K562 (cell line): ENCODE data around the gene ENTR1. TPM values are rescaled to one million over a fixed set of nuclear protein-coding genes. Genes with fewer than 3 reads are reported as not detected.

Experiments
- BCLAF1 ChIP-seq, 2 experiments: fragments of 450-650 bp in 1 of 2; IDR thresholded peaks; 2 replicates each; pipeline ENCODE4 v1.6.1; 2011 to 2017; ENCODE audit warnings: low read depth in 2 of 2, antibody characterized with exemption in 1 of 2, borderline replicate concordance in 1 of 2, low read length in 1 of 2, mild to moderate bottlenecking in 1 of 2, mixed read lengths in 1 of 2; ENCODE audit not compliant: control insufficient read depth in 1 of 2
- ELF4 ChIP-seq: fragments of 450-650 bp; formaldehyde crosslinking; IDR thresholded peaks from 2 replicates; pipeline ENCODE4 v1.4.0; 2022; ENCODE audit warnings: missing genetic modification characterization
- ERF ChIP-seq: fragments of 450-650 bp; formaldehyde crosslinking; IDR thresholded peaks from 2 replicates; pipeline ENCODE4 v1.4.0; 2020; ENCODE audit warnings: mild to moderate bottlenecking, mixed read lengths
- FOXJ2 ChIP-seq: fragments of 200-800 bp; sonication (Bioruptor generic); IDR thresholded peaks from 2 replicates; pipeline ENCODE4 v1.6.1; 2016; ENCODE audit warnings: missing genetic modification characterization, missing compliant biosample characterization
- TFE3 ChIP-seq: fragments of 450-650 bp; formaldehyde crosslinking; IDR thresholded peaks from 2 replicates; pipeline ENCODE4 v1.4.0; 2020; ENCODE audit warnings: mild to moderate bottlenecking, mixed read lengths
- THAP12 ChIP-seq: fragments of 250-450 bp; sonication (Bioruptor Pico); IDR thresholded peaks from 2 replicates; pipeline ENCODE4 v1.9.0; 2021; ENCODE audit warnings: mild to moderate bottlenecking, inconsistent platforms
- ZNF212 ChIP-seq: fragments of 450-650 bp; formaldehyde crosslinking; IDR thresholded peaks from 2 replicates; pipeline ENCODE4 v1.4.0; 2020; ENCODE audit warnings: mild to moderate bottlenecking
- ZNF274 ChIP-seq: IDR thresholded peaks from 2 replicates; pipeline ENCODE4 v1.6.1; 2011; ENCODE audit warnings: low read depth, mild to moderate bottlenecking, low read length, moderate library complexity, borderline replicate concordance
- ZNF609 ChIP-seq: sonication (generic); formaldehyde crosslinking; IDR thresholded peaks from 2 replicates; pipeline ENCODE4 v1.8.1; 2023; ENCODE audit warnings: missing genetic modification reagents, mild to moderate bottlenecking, borderline replicate concordance
- polyA plus RNA-seq, 8 experiments: library from polyadenylated mRNA; depleted of rRNA in 4 of 8; stranded (reverse) in 5 of 8; unstranded in 3 of 8; fragments of >200 nt; fragmentation: Nextera tagmentation in 2 of 8; fragmentation: Illumina TruSeq in 1 of 8; extraction: Ambion mirVana in 2 of 8; extraction: Trizol in 1 of 8; gene quantifications; 2 replicates each; pipeline versions ENCODE4 v1.2.1 to v1.2.3, GENCODE V29; 2011 to 2014; ENCODE audit warnings: inconsistent platforms in 1 of 8, missing spikeins in 1 of 8
- total RNA-seq, 7 experiments: library from RNA; depleted of rRNA in 6 of 7; stranded (reverse); fragments of >200 nt in 6 of 7; fragmentation: Illumina TruSeq in 2 of 7; extraction: Trizol in 2 of 7; gene quantifications; 2 replicates each; pipeline versions ENCODE4 v1.2.1 to v1.2.3, GENCODE V29; 2011 to 2021; ENCODE audit warnings: low replicate concordance in 1 of 7

ENTR1 gene
- total and polyA plus RNA-seq, 9 of the 15 experiments (the other 6 are each of a cell fraction or from before 2014, with no cell fraction given), result 6.7 to 106 (median 72.6) TPM

- TF ChIP-seq THAP12 (CRISPR knock-in tag) (peak; percentile 53), ZNF274 (no peak; the same call in 1 of the 2 replicates), TFE3 (CRISPR knock-in tag) (peak; percentile 22; the same call in 1 of the 2 replicates), ZNF609 (CRISPR knock-in tag) (peak; percentile 85; the same call in 1 of the 2 replicates), BCLAF1 (IDR thresholded peaks at IDR 0.05; ENCODE audit: borderline replicate concordance in 1 of 2, control insufficient read depth in 1 of 2, low read depth in 2 of 2, low read length in 1 of 2) (0 out of 4 replicates have a peak, but pooled peaks of 1 of the 2 experiments have one; percentile 72), FOXJ2 (tag) (no peak), ERF (CRISPR knock-in tag) (peak; percentile 95), ZNF212 (0 out of 2 replicates have a peak, but pooled peaks have one; percentile 22), ELF4 (peak; percentile 94)
These were observed 47.1 kb downstream of the ENTR1 start, which contains the start of gene DNLZ (continued) for GRCh38 chr9:136363106-136363948.
